Stimulated activated naive B cell treated with anti-CD40 and anti-IgM and Interleukin-4, amounts not matched to agents 10 μg/mL and 1 μg/mL and 100 μg/mL, for 72 hours (primary cell): ENCODE data around the gene SLCO2A1.

Source experiments
- ATAC-seq, 2 donors: fragments of 150-1000 bp; cut with Tn5 transposase; replicated peaks; 2 replicates each; pipeline ENCODE4 v1.10.0; 2021; ENCODE audit warnings: moderate library complexity in 1 of 2
- DNase-seq: peaks from one replicate; pipeline ENCODE4 v3.0.0; 2021
- H3K27ac Mint-ChIP-seq: one replicate; pipeline ENCODE4 v1.8.0; 2022; ENCODE audit warnings: mild to moderate bottlenecking, mixed read lengths
- H3K27me3 Mint-ChIP-seq, 2 donors: one replicate each; pipeline ENCODE4 v1.8.0; 2022; ENCODE audit warnings: mixed read lengths in 2 of 2
- H3K36me3 Mint-ChIP-seq, 2 donors: one replicate each; pipeline ENCODE4 v1.8.0; 2022; ENCODE audit warnings: mixed read lengths in 2 of 2, mild to moderate bottlenecking in 1 of 2
- H3K4me1 Mint-ChIP-seq, 2 donors: one replicate each; pipeline ENCODE4 v1.8.0; 2022; ENCODE audit warnings: mixed read lengths in 2 of 2, mild to moderate bottlenecking in 1 of 2
- H3K4me3 Mint-ChIP-seq, 2 donors: one replicate each; pipeline ENCODE4 v1.8.0; 2022; ENCODE audit warnings: mild to moderate bottlenecking in 2 of 2, mixed read lengths in 2 of 2, moderate library complexity in 1 of 2
- H3K9me3 Mint-ChIP-seq, 2 donors: one replicate each; pipeline ENCODE4 v1.8.0; 2022; ENCODE audit warnings: mixed read lengths in 2 of 2, mild to moderate bottlenecking in 1 of 2

Gene SLCO2A1

GRCh38 chr3:133992951-133993620 lies 36.6 kb downstream of the SLCO2A1 start:
- Mint-ChIP-seq H3K27me3 (peaks cover 10 to 14% of the 10 kb centered on the region in 2 donors), H3K9me3 (no peaks in the 10 kb centered on the region), H3K4me3 (no peak overlapping the region), H3K4me1 (no peaks in the 10 kb centered on the region), H3K27ac (no peak overlapping the region), H3K36me3 (no peaks in the 10 kb centered on the region)
- ATAC-seq (no peak), DNase-seq (no peak)

GRCh38 chr3:133992381-133992780 lies 37.3 kb downstream of the SLCO2A1 start:
- no peaks in the 10 kb centered on the region for H3K9me3 Mint-ChIP-seq
- no peak overlapping the region for H3K4me3 Mint-ChIP-seq
- no peak overlapping the region for H3K27ac Mint-ChIP-seq
- peaks cover 10 to 14% of the 10 kb centered on the region in 2 donors for H3K27me3 Mint-ChIP-seq
- DNase-seq (no peak), ATAC-seq (no peak)
- H3K4me1 Mint-ChIP-seq: no peaks in the 10 kb centered on the region
- H3K36me3 Mint-ChIP-seq: no peaks in the 10 kb centered on the region

- peaks cover 10 to 14% of the 10 kb centered on the region in 2 donors for H3K27me3 Mint-ChIP-seq
Observed at GRCh38 chr3:133991637-133992036, 38.1 kb downstream of the SLCO2A1 start.

GRCh38 chr3:133991209-133991608 lies 38.5 kb downstream of the SLCO2A1 start:
- no peaks in the 10 kb centered on the region for H3K4me1 Mint-ChIP-seq
- no peak overlapping the region for H3K27ac Mint-ChIP-seq
- no peak overlapping the region for H3K4me3 Mint-ChIP-seq
- H3K9me3 Mint-ChIP-seq: no peaks in the 10 kb centered on the region
- no peaks in the 10 kb centered on the region for H3K36me3 Mint-ChIP-seq
- DNase-seq: no peak
- H3K27me3 Mint-ChIP-seq: peaks cover 10 to 14% of the 10 kb centered on the region in 2 donors
- ATAC-seq: no peak

More at GRCh38 chr3:133991637-133992036, 38.1 kb downstream of the SLCO2A1 start:
- ATAC-seq (no peak), DNase-seq (no peak)
- Mint-ChIP-seq H3K4me1 (no peaks in the 10 kb centered on the region), H3K9me3 (no peaks in the 10 kb centered on the region), H3K4me3 (no peak overlapping the region), H3K36me3 (no peaks in the 10 kb centered on the region), H3K27ac (no peak overlapping the region)

- Mint-ChIP-seq H3K9me3 (no peaks in the 10 kb centered on the region), H3K4me3 (no peak overlapping the region), H3K36me3 (no peaks in the 10 kb centered on the region), H3K27me3 (peaks cover 10 to 14% of the 10 kb centered on the region in 2 donors), H3K27ac (no peak overlapping the region), H3K4me1 (no peaks in the 10 kb centered on the region)
- ATAC-seq (no peak), DNase-seq (no peak)
Observed at GRCh38 chr3:133989936-133990702, 39.6 kb downstream of the SLCO2A1 start.

GRCh38 chr3:133988631-133989161 lies 41.0 kb downstream of the SLCO2A1 start:
- no peak overlapping the region for H3K4me3 Mint-ChIP-seq
- peaks cover 4 to 8% of the 10 kb centered on the region in 2 donors for H3K27me3 Mint-ChIP-seq
- H3K4me1 Mint-ChIP-seq: no peaks in the 10 kb centered on the region
- no peak for ATAC-seq
- H3K27ac Mint-ChIP-seq: no peak overlapping the region
- no peaks in the 10 kb centered on the region for H3K36me3 Mint-ChIP-seq
- DNase-seq: no peak
- H3K9me3 Mint-ChIP-seq: no peaks in the 10 kb centered on the region

GRCh38 chr3:133987948-133988484 lies 41.7 kb downstream of the SLCO2A1 start:
- no peaks in the 10 kb centered on the region for H3K9me3 Mint-ChIP-seq

GRCh38 chr3:133987136-133987535 lies 42.6 kb downstream of the SLCO2A1 start:
- ATAC-seq (no peak), DNase-seq (no peak)
- Mint-ChIP-seq H3K4me1 (no peaks in the 10 kb centered on the region), H3K4me3 (no peak overlapping the region), H3K27me3 (peaks cover 8% of the 10 kb centered on the region in 2 donors), H3K9me3 (no peaks in the 10 kb centered on the region), H3K36me3 (no peaks in the 10 kb centered on the region), H3K27ac (no peak overlapping the region)

More at GRCh38 chr3:133987948-133988484, 41.7 kb downstream of the SLCO2A1 start:
- Mint-ChIP-seq H3K36me3 (no peaks in the 10 kb centered on the region), H3K4me3 (no peak overlapping the region), H3K27ac (no peak overlapping the region), H3K4me1 (no peaks in the 10 kb centered on the region), H3K27me3 (peaks cover under 1 to 8% of the 10 kb centered on the region in 2 donors)
- DNase-seq: no peak
- ATAC-seq: no peak

GRCh38 chr3:133986311-133986710 lies 43.4 kb downstream of the SLCO2A1 start:
- Mint-ChIP-seq H3K9me3 (no peaks in the 10 kb centered on the region), H3K27me3 (peaks cover 8% of the 10 kb centered on the region in 2 donors), H3K27ac (no peak overlapping the region), H3K4me1 (no peaks in the 10 kb centered on the region), H3K4me3 (no peak overlapping the region), H3K36me3 (no peaks in the 10 kb centered on the region)
- ATAC-seq: no peak
- DNase-seq: no peak

- Mint-ChIP-seq H3K9me3 (no peaks in the 10 kb centered on the region), H3K27me3 (peaks cover 2 to 8% of the 10 kb centered on the region in 2 donors), H3K27ac (no peak overlapping the region), H3K4me3 (no peak overlapping the region), H3K36me3 (no peaks in the 10 kb centered on the region), H3K4me1 (no peaks in the 10 kb centered on the region)
- ATAC-seq (no peak), DNase-seq (no peak)
Observed at GRCh38 chr3:133984975-133985374, 44.8 kb downstream of the SLCO2A1 start.

GRCh38 chr3:133983576-133984560 lies 45.9 kb downstream of the SLCO2A1 start:
- Mint-ChIP-seq H3K27ac (no peak overlapping the region), H3K4me3 (no peak overlapping the region), H3K27me3 (peaks cover 0 to 8% of the 10 kb centered on the region in 2 donors), H3K9me3 (no peaks in the 10 kb centered on the region), H3K36me3 (no peaks in the 10 kb centered on the region), H3K4me1 (no peaks in the 10 kb centered on the region)
- no peak for DNase-seq
- no peak for ATAC-seq

- Mint-ChIP-seq H3K9me3 (no peaks in the 10 kb centered on the region), H3K27ac (no peak overlapping the region), H3K27me3 (peaks cover 0 to 8% of the 10 kb centered on the region in 2 donors), H3K36me3 (no peaks in the 10 kb centered on the region), H3K4me3 (no peak overlapping the region), H3K4me1 (no peaks in the 10 kb centered on the region)
- no peak for ATAC-seq
- DNase-seq: no peak
Observed at GRCh38 chr3:133983126-133983525, 46.6 kb downstream of the SLCO2A1 start.

GRCh38 chr3:133980550-133980949 lies 49.2 kb downstream of the SLCO2A1 start:
- Mint-ChIP-seq H3K36me3 (no peaks in the 10 kb centered on the region), H3K27me3 (peaks cover 7 to 17% of the 10 kb centered on the region in 2 donors), H3K9me3 (no peaks in the 10 kb centered on the region), H3K4me1 (no peaks in the 10 kb centered on the region), H3K4me3 (no peak overlapping the region), H3K27ac (no peak overlapping the region)
- ATAC-seq (no peak), DNase-seq (no peak)

- DNase-seq (no peak), ATAC-seq (no peak)
- H3K4me3 Mint-ChIP-seq: no peak overlapping the region
- no peaks in the 10 kb centered on the region for H3K9me3 Mint-ChIP-seq
- H3K4me1 Mint-ChIP-seq: no peaks in the 10 kb centered on the region
- H3K36me3 Mint-ChIP-seq: no peaks in the 10 kb centered on the region
- peaks cover 12 to 17% of the 10 kb centered on the region in 2 donors for H3K27me3 Mint-ChIP-seq
- H3K27ac Mint-ChIP-seq: no peak overlapping the region
Observed at GRCh38 chr3:133980035-133980434, 49.7 kb downstream of the SLCO2A1 start.
